ENCODE data around the gene LRP2BP. TPM values are rescaled to one million over a fixed set of nuclear protein-coding genes. Genes with fewer than 3 reads are reported as not detected.
"Not testable (repeated sequence)": the region's sequence is repeated elsewhere in the genome, so short reads cannot be mapped to it uniquely, and the experiment has no call there.

LRP2BP gene
- total RNA-seq, 3 donors from 2014 or later (not counting 1 experiment from before 2014, with no cell fraction given): 1.7 to 2.4 (median 2.2) TPM

GRCh38 chr4:185332575-185333464 lies 62.9 kb downstream of the LRP2BP start:
- Mint-ChIP-seq H3K27me3 (ENCODE audit: low read depth in 2 of 2) (no peaks in the 10 kb centered on the region), H3K4me3 (no peak overlapping the region)

DNA sequence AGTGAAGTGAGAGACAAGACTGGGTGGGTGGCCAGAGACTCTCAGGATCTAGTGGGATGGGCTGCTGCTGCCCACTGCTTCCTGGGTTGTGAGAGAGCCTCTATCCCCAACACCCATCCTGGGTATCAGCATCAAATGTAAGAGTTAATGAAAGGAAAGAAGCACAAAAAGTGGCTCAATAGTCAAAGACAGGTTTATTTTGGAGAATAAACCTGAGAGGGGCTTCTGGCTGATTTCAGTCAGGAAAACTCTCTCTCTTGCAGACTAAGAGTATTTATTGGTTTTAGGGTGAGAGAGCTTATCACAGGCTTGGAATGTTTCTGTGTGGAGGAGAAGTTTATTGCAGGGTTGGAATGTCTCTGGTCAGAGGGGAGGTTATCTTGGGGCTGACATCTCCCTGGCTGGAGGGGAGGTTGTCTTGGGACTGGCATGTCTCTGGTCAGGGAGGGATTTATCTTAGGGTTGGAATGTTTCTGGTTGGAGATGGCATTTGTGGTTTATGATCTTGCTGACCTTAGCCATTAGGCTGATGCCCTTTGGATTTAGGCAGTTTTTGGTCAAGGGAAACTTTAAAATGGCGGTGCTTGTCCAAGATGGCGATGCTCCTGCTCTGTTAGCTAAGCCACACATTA lies 65.7 kb downstream of the LRP2BP start:
- ATAC-seq; H3K27me3 Mint-ChIP-seq (ENCODE audit: low read depth in 2 of 2); H3K4me3 Mint-ChIP-seq; H3K36me3 Mint-ChIP-seq; intact Hi-C loops (cut with micrococcal nuclease); H3K4me1 ChIP-seq (ENCODE audit: control insufficient read depth, insufficient read depth, low read length); H3K4me1 Mint-ChIP-seq; H3K27ac Mint-ChIP-seq; H3K27ac ChIP-seq (ENCODE audit: low read length); H3K9me3 ChIP-seq (ENCODE audit: control insufficient read depth, insufficient read depth, low read length); H3K36me3 ChIP-seq (ENCODE audit: control insufficient read depth, insufficient read depth, low read length); H3K27me3 ChIP-seq (ENCODE audit: control insufficient read depth, insufficient read depth, low read length); DNase-seq; H3K9me3 Mint-ChIP-seq; H3K4me3 ChIP-seq (ENCODE audit: low read length): not testable (repeated sequence)
- WGBS (ENCODE audit: insufficient coverage): 100% methylated on average over 2 of the region's 2 CpGs

More at GRCh38 chr4:185332575-185333464, 62.9 kb downstream of the LRP2BP start:
- DNase-seq: no peak
- Histone ChIP-seq H3K27ac (ENCODE audit: low read length) (no peak overlapping the region), H3K9me3 (ENCODE audit: control insufficient read depth, insufficient read depth, low read length) (no peaks in the 10 kb centered on the region), H3K27me3 (ENCODE audit: control insufficient read depth, insufficient read depth, low read length) (no peaks in the 10 kb centered on the region), H3K4me1 (ENCODE audit: control insufficient read depth, insufficient read depth, low read length) (no peaks in the 10 kb centered on the region), H3K4me3 (ENCODE audit: low read length) (no peak overlapping the region), H3K36me3 (ENCODE audit: control insufficient read depth, insufficient read depth, low read length) (peaks cover 2% of the 10 kb centered on the region)
- no peak for ATAC-seq
- no peak overlapping the region for H3K27ac Mint-ChIP-seq
- H3K9me3 Mint-ChIP-seq: no peaks in the 10 kb centered on the region
- no peaks in the 10 kb centered on the region for H3K36me3 Mint-ChIP-seq
- 76% methylated on average over 3 of the region's 3 CpGs for WGBS (ENCODE audit: insufficient coverage)
- intact Hi-C loops (cut with micrococcal nuclease): no loop called here
- peaks cover 5 to 6% of the 10 kb centered on the region in 2 donors for H3K4me1 Mint-ChIP-seq
- TF ChIP-seq, protein P1, sequence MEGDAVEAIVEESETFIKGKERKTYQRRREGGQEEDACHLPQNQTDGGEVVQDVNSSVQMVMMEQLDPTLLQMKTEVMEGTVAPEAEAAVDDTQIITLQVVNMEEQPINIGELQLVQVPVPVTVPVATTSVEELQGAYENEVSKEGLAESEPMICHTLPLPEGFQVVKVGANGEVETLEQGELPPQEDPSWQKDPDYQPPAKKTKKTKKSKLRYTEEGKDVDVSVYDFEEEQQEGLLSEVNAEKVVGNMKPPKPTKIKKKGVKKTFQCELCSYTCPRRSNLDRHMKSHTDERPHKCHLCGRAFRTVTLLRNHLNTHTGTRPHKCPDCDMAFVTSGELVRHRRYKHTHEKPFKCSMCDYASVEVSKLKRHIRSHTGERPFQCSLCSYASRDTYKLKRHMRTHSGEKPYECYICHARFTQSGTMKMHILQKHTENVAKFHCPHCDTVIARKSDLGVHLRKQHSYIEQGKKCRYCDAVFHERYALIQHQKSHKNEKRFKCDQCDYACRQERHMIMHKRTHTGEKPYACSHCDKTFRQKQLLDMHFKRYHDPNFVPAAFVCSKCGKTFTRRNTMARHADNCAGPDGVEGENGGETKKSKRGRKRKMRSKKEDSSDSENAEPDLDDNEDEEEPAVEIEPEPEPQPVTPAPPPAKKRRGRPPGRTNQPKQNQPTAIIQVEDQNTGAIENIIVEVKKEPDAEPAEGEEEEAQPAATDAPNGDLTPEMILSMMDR (IDR thresholded peaks at IDR 0.05): no peak

DNA sequence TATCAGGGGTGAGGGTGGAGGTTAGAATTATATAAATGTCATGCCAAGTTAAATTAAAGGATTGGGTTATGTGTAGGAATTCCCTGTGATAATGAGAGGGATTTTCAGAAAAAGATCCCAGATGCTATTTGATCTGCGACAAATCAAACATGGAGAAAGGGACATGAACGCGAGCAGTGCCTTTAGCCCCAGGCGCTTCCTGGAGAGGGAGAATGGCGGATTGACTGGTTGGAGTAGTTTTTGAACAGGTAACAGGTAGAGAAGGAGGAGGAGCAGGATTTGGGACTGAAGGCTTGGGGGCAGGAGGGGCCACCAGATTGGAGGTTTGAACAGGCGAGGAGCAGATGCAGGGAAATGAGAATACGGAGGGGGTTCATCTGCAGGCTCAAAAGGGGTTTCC lies 67.1 kb downstream of the LRP2BP start:
- 98% methylated on average over 7 of the region's 7 CpGs for WGBS (ENCODE audit: insufficient coverage)
- Histone ChIP-seq H3K27ac (ENCODE audit: low read length) (no peak overlapping the region), H3K4me1 (ENCODE audit: control insufficient read depth, insufficient read depth, low read length) (no peaks in the 10 kb centered on the region), H3K4me3 (ENCODE audit: low read length) (no peak overlapping the region), H3K9me3 (ENCODE audit: control insufficient read depth, insufficient read depth, low read length) (no peaks in the 10 kb centered on the region), H3K27me3 (ENCODE audit: control insufficient read depth, insufficient read depth, low read length) (no peaks in the 10 kb centered on the region), H3K36me3 (ENCODE audit: control insufficient read depth, insufficient read depth, low read length) (peaks cover 2% of the 10 kb centered on the region)
- no peaks in the 10 kb centered on the region for H3K27me3 Mint-ChIP-seq (ENCODE audit: low read depth in 2 of 2)
- no peaks in the 10 kb centered on the region for H3K9me3 Mint-ChIP-seq
- ATAC-seq (no peak), DNase-seq (no peak)
- TF ChIP-seq, protein P1 (IDR thresholded peaks at IDR 0.05): no peak
- H3K36me3 Mint-ChIP-seq: no peaks in the 10 kb centered on the region
- H3K4me1 Mint-ChIP-seq: peaks cover 4 to 6% of the 10 kb centered on the region in 2 donors
- H3K4me3 Mint-ChIP-seq: no peak overlapping the region
- intact Hi-C loops (cut with micrococcal nuclease): no loop called here
- no peak overlapping the region for H3K27ac Mint-ChIP-seq

- DNase-seq; H3K27ac ChIP-seq (ENCODE audit: low read length); intact Hi-C loops (cut with micrococcal nuclease); H3K27me3 ChIP-seq (ENCODE audit: control insufficient read depth, insufficient read depth, low read length); H3K4me3 Mint-ChIP-seq; H3K4me1 Mint-ChIP-seq; H3K27ac Mint-ChIP-seq; H3K4me3 ChIP-seq (ENCODE audit: low read length); H3K36me3 ChIP-seq (ENCODE audit: control insufficient read depth, insufficient read depth, low read length); ATAC-seq; H3K27me3 Mint-ChIP-seq (ENCODE audit: low read depth in 2 of 2); H3K4me1 ChIP-seq (ENCODE audit: control insufficient read depth, insufficient read depth, low read length); H3K9me3 Mint-ChIP-seq; H3K9me3 ChIP-seq (ENCODE audit: control insufficient read depth, insufficient read depth, low read length); H3K36me3 Mint-ChIP-seq: not testable (repeated sequence)
- WGBS (ENCODE audit: insufficient coverage): 100% methylated on average over 1 of the region's 1 CpG
Observed at GRCh38 chr4:185325721-185326120, 70.0 kb downstream of the LRP2BP start.

DNA sequence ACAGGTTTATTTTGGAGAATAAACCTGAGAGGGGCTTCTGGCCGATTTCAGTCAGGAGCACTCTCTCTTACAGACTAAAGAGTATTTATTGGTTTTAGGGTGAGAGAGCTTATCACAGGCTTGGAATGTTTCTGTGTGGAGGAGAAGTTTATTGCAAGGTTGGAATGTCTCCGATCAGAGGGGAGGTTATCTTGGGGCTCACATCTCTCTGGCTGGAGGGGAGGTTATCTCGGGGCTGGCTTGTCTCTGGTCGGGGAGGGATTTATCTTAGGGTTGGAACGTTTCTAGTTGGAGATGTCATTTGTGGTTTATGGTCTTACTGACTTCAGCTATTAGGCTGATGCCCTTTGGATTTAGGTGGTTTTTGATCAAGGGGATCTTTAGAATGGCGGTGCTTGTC lies 71.4 kb downstream of the LRP2BP start:
- intact Hi-C loops (cut with micrococcal nuclease); H3K27ac Mint-ChIP-seq; ATAC-seq; H3K27me3 Mint-ChIP-seq (ENCODE audit: low read depth in 2 of 2); H3K4me1 Mint-ChIP-seq; H3K4me3 Mint-ChIP-seq; H3K36me3 Mint-ChIP-seq; H3K9me3 Mint-ChIP-seq; H3K36me3 ChIP-seq (ENCODE audit: control insufficient read depth, insufficient read depth, low read length); H3K27ac ChIP-seq (ENCODE audit: low read length); H3K4me3 ChIP-seq (ENCODE audit: low read length); H3K4me1 ChIP-seq (ENCODE audit: control insufficient read depth, insufficient read depth, low read length); DNase-seq; H3K27me3 ChIP-seq (ENCODE audit: control insufficient read depth, insufficient read depth, low read length); H3K9me3 ChIP-seq (ENCODE audit: control insufficient read depth, insufficient read depth, low read length): not testable (repeated sequence)
- 89% methylated on average over 5 of the region's 6 CpGs for WGBS (ENCODE audit: insufficient coverage)

Data from natural killer cell (primary cell).